Activated CD4-positive, alpha-beta memory T cell treated with anti-CD3 and anti-CD28 coated beads for 36 hours (primary cell): ENCODE measurements around the gene ART3. TPM values are rescaled to one million over a fixed set of nuclear protein-coding genes. Genes with fewer than 3 reads are reported as not detected.

Experiments
- CTCF ChIA-PET: fragments of 350-600 bp; sonication (Branson Sonifier 250); formaldehyde crosslinking; loops from one replicate; lab custom pipeline; 2021; ENCODE audit warnings: antibody characterized with exemption, inconsistent platforms; lab: Charles Lee
- POLR2A ChIA-PET: fragments of 350-600 bp; sonication (Branson Sonifier 250); formaldehyde crosslinking; loops from one replicate; lab custom pipeline; 2021; ENCODE audit warnings: antibody characterized with exemption; lab: Charles Lee
- DNase-seq: peaks from one replicate; pipeline ENCODE4 v3.0.0-alpha.2; 2020
- H3K27ac Mint-ChIP-seq: one replicate; pipeline ENCODE4 v1.8.0; 2021; ENCODE audit warnings: mixed read lengths
- H3K27me3 Mint-ChIP-seq: one replicate; pipeline ENCODE4 v1.8.0; 2021; ENCODE audit warnings: mixed read lengths
- H3K36me3 Mint-ChIP-seq: one replicate; pipeline ENCODE4 v1.8.0; 2021; ENCODE audit warnings: mixed read lengths
- H3K4me1 Mint-ChIP-seq: one replicate; pipeline ENCODE4 v1.8.0; 2021; ENCODE audit warnings: low read depth, mixed read lengths
- H3K4me3 Mint-ChIP-seq: one replicate; pipeline ENCODE4 v1.8.0; 2021; ENCODE audit warnings: mild to moderate bottlenecking, mixed read lengths
- H3K9me3 Mint-ChIP-seq: one replicate; pipeline ENCODE4 v1.8.0; 2021; ENCODE audit warnings: mixed read lengths
- intact Hi-C: fragments of 100-400 bp; cut with micrococcal nuclease; formaldehyde crosslinking; loops from one replicate; pipeline ENCODE4 v1.15.1; 2023
- total RNA-seq, 2 experiments: library from RNA; stranded (reverse); gene quantifications; one replicate each; pipeline ENCODE4 v1.2.3, GENCODE V29; 2021

Gene ART3
- total RNA-seq, 2 experiments from 2014 or later, result 0.36 TPM; not detected in 1

- peak within 1 kb of the TSS; percentile 88 for H3K27ac Mint-ChIP-seq
- peaks cover 6% of the 10 kb centered on the region for H3K36me3 Mint-ChIP-seq
Measured at GRCh38 chr4:76148142-76148865, 73.8 kb downstream of the ART3 start, which contains the start of gene NUP54. Gene NUP54 (minus strand): TSS chr4:76148397. CDS start chr4:76148374, 23 bp downstream.

GRCh38 chr4:76153356-76153755 lies 78.8 kb downstream of the ART3 start:
- DNase-seq, result no peak
- ChIA-PET CTCF (no interaction called here), POLR2A (no interaction called here)
- Mint-ChIP-seq H3K27me3 (no peaks in the 10 kb centered on the region), H3K4me1 (peaks cover 11% of the 10 kb centered on the region), H3K27ac (no peak overlapping the region), H3K4me3 (no peak overlapping the region), H3K9me3 (peaks cover 10% of the 10 kb centered on the region), H3K36me3 (peaks cover 2% of the 10 kb centered on the region)
- intact Hi-C loops, result no loop called here

More at GRCh38 chr4:76148142-76148865, 73.8 kb downstream of the ART3 start, which contains the start of gene NUP54:
- peak within 1 kb of the TSS; percentile 91 for H3K4me3 Mint-ChIP-seq
- no peaks in the 10 kb centered on the region for H3K9me3 Mint-ChIP-seq
- ChIA-PET CTCF (interaction anchor here (0.8 to 2.5 kb wide), 6 partner anchors 11 to 230 kb away, joined by 3 to 9 read pairs (median 3); no protein-coding TSS in a partner anchor), POLR2A (interaction anchor here (0.9 to 1.5 kb wide), 4 partner anchors 90 to 424 kb away, joined by 3 to 4 read pairs (median 3); partner anchors contain the start of genes NAAA and USO1)
- H3K4me1 Mint-ChIP-seq, result peaks cover 25% of the 10 kb centered on the region
- intact Hi-C loops, result loop anchor here (1.0 to 5.0 kb wide), 5 partner anchors 64 to 424 kb away; partner anchors contain the start of genes NAAA, SCARB2, SDAD1 and USO1
- H3K27me3 Mint-ChIP-seq, result no peaks in the 10 kb centered on the region
- DNase-seq, result peak; percentile 98

GRCh38 chr4:76155979-76156378 lies 81.5 kb downstream of the ART3 start:
- Mint-ChIP-seq H3K27ac (no peak overlapping the region), H3K9me3 (peaks cover 10% of the 10 kb centered on the region), H3K4me1 (no peaks in the 10 kb centered on the region), H3K4me3 (no peak overlapping the region), H3K27me3 (no peaks in the 10 kb centered on the region), H3K36me3 (no peaks in the 10 kb centered on the region)
- ChIA-PET POLR2A (no interaction called here), CTCF (interaction anchor here (0.6 to 2.6 kb wide), 2 partner anchors 24 to 274 kb away, joined by 4 to 8 read pairs; no protein-coding TSS in a partner anchor)
- intact Hi-C loops, result no loop called here
- DNase-seq, result no peak

GRCh38 chr4:76156635-76157034 lies 82.1 kb downstream of the ART3 start:
- intact Hi-C loops, result no loop called here
- Mint-ChIP-seq H3K27me3 (no peaks in the 10 kb centered on the region), H3K4me1 (no peaks in the 10 kb centered on the region), H3K36me3 (no peaks in the 10 kb centered on the region), H3K9me3 (peaks cover 10% of the 10 kb centered on the region), H3K4me3 (no peak overlapping the region), H3K27ac (no peak overlapping the region)
- POLR2A ChIA-PET, result no interaction called here
- DNase-seq, result no peak
- CTCF ChIA-PET, result interaction anchor here (0.6 to 2.6 kb wide), 2 partner anchors 23 to 274 kb away, joined by 4 to 8 read pairs; no protein-coding TSS in a partner anchor

- POLR2A ChIA-PET, result no interaction called here
- CTCF ChIA-PET, result interaction anchor here (1.9 kb wide), 1 partner anchor 19 kb away, joined by 5 read pairs; no protein-coding TSS in a partner anchor
Measured at GRCh38 chr4:76160355-76160754, 85.8 kb downstream of the ART3 start.

More at GRCh38 chr4:76160355-76160754, 85.8 kb downstream of the ART3 start:
- no peak overlapping the region for H3K27ac Mint-ChIP-seq
- H3K36me3 Mint-ChIP-seq, result no peaks in the 10 kb centered on the region
- DNase-seq, result no peak
- H3K27me3 Mint-ChIP-seq, result no peaks in the 10 kb centered on the region
- peaks cover 1% of the 10 kb centered on the region for H3K9me3 Mint-ChIP-seq
- no peak overlapping the region for H3K4me3 Mint-ChIP-seq
- no peaks in the 10 kb centered on the region for H3K4me1 Mint-ChIP-seq
- intact Hi-C loops, result no loop called here

Other genes with a start within 250 kb of the ART3 start
- gene PPEF2, start 172.3 kb upstream of the ART3 start, total RNA-seq, result under 1 TPM in 1 of 2 experiments, not detected in 1; 0.40 TPM
- 10 to 100 TPM; 31.7 to 32.2 TPM for gene NAAA, start 133.7 kb upstream of the ART3 start, total RNA-seq
- 10 to 100 TPM; 35.9 to 40.5 TPM for gene SDAD1, start 83.8 kb upstream of the ART3 start, total RNA-seq
- gene CXCL9, start 67.2 kb upstream of the ART3 start, total RNA-seq, result under 1 TPM; 0.10 to 0.14 TPM
- gene CXCL10, start 51.2 kb upstream of the ART3 start, total RNA-seq, result under 1 TPM; 0.36 to 0.51 TPM
- not detected for gene CXCL11, start 38.6 kb upstream of the ART3 start, total RNA-seq
- gene NUP54, start 73.7 kb downstream of the ART3 start, total RNA-seq, result 10 to 100 TPM; 51.3 to 55.9 TPM
- 1 to 10 TPM; 7.0 to 8.2 TPM for gene SCARB2, start 139.1 kb downstream of the ART3 start, total RNA-seq
- gene FAM47E, start 177.0 kb downstream of the ART3 start, total RNA-seq, result not detected
- under 1 TPM; 0.63 to 0.67 TPM for gene STBD1, start 232.0 kb downstream of the ART3 start, total RNA-seq